Lung (tissue), 12 donors: ENCODE data around the gene PPM1B. TPM values are rescaled to one million over a fixed set of nuclear protein-coding genes. Genes with fewer than 3 reads are reported as not detected.
"Not testable (repeated sequence)": the region's sequence is repeated elsewhere in the genome, so short reads cannot be mapped to it uniquely, and the experiment has no call there.

ENCODE experiments used
- ATAC-seq: fragments of 200-7000 bp; cut with Tn5 transposase; one replicate; pipeline ENCODE4 v1.9.1; 2020; ENCODE audit warnings: moderate number of reproducible peaks; ENCODE audit not compliant: insufficient read depth, low FRiP score
- DNase-seq, 3 donors: peaks; one replicate each; pipeline ENCODE4 v3.0.0-alpha.2; 2013 to 2017
- H3K27ac ChIP-seq, 2 donors: one replicate each; pipeline ENCODE4 v1.5.1; 2013; ENCODE audit warnings: mild to moderate bottlenecking in 2 of 2, moderate library complexity in 2 of 2, control low read depth in 1 of 2, inconsistent platforms in 1 of 2, low read depth in 1 of 2, low read length in 1 of 2
- H3K27me3 ChIP-seq, 3 donors: one replicate each; pipeline ENCODE4 v1.5.1; 2013; ENCODE audit warnings: low read length in 2 of 3; ENCODE audit not compliant: control insufficient read depth in 3 of 3, insufficient read depth in 3 of 3
- H3K36me3 ChIP-seq, 4 donors: one replicate each; pipeline ENCODE4 v1.5.1; 2013; ENCODE audit warnings: low read length in 4 of 4, mild to moderate bottlenecking in 1 of 4, moderate library complexity in 1 of 4; ENCODE audit not compliant: control insufficient read depth in 4 of 4, insufficient read depth in 4 of 4
- H3K4me1 ChIP-seq, 5 donors: one replicate each; pipeline ENCODE4 v1.5.1; 2013; ENCODE audit warnings: low read length in 5 of 5, mild to moderate bottlenecking in 2 of 5, moderate library complexity in 1 of 5; ENCODE audit not compliant: control insufficient read depth in 5 of 5, insufficient read depth in 5 of 5
- H3K4me3 ChIP-seq: one replicate; pipeline ENCODE4 v1.5.1; 2013; ENCODE audit warnings: mild to moderate bottlenecking, control low read depth, moderate library complexity
- H3K9ac ChIP-seq, 2 donors: one replicate each; pipeline ENCODE4 v1.5.1; 2013; ENCODE audit warnings: low read length in 2 of 2, control low read depth in 1 of 2; ENCODE audit not compliant: insufficient read depth in 1 of 2
- H3K9me3 ChIP-seq, 4 donors: one replicate each; pipeline ENCODE4 v1.5.1; 2013; ENCODE audit warnings: low read length in 3 of 4, mild to moderate bottlenecking in 1 of 4, moderate library complexity in 1 of 4; ENCODE audit not compliant: control insufficient read depth in 4 of 4, insufficient read depth in 3 of 4
- CTCF ChIP-seq: IDR thresholded peaks from 2 replicates; pipeline ENCODE4 v1.5.1; 2012; ENCODE audit warnings: mild to moderate bottlenecking; ENCODE audit errors: control extremely low read depth, extremely low read depth
- WGBS, 2 donors: extraction: QIAGEN DNeasy Blood & Tissue Kit; methylation state at CpG; one replicate each; pipeline ENCODE4 v1.1.7; 2013; 5-methylcytosine and 5-hydroxymethylcytosine counted together
- polyA plus RNA-seq, 2 donors: library from polyadenylated mRNA; stranded (reverse); fragments of 200-250 nt; gene quantifications; one replicate each; pipeline ENCODE4 v1.2.1, GENCODE V29; 2013
- total RNA-seq, 2 donors: library from RNA; depleted of rRNA in 1 of 2; stranded (reverse); fragments of >200 nt in 1 of 2; gene quantifications; one replicate each; pipeline ENCODE4 v1.2.1, GENCODE V29; 2014 to 2021
- donor health status: control.
- donor health status: control.
- donor health status: Bipolar disorder and iron deficiency.
- donor health status: healthy.
- donor health status: DM: yes; HTN: yes; CAD: no.

PPM1B gene
- total and polyA plus RNA-seq, 4 donors = 18.2 to 66.2 (median 29.6) TPM

- Histone ChIP-seq H3K4me3 (no peak overlapping the region), H3K27me3 (no peaks in the 10 kb centered on the region), H3K36me3 (no peaks in the 10 kb centered on the region), H3K9ac (no peak overlapping the region), H3K27ac (no peak overlapping the region), H3K9me3 (no peaks in the 10 kb centered on the region), H3K4me1 (peaks cover 0 to 9% (median 0%) of the 10 kb centered on the region in 5 donors)
- DNase-seq = no peak
- no peak for ATAC-seq
- TF ChIP-seq CTCF = no peak
- 48 to 84% methylated on average over 3 of the region's 3 CpGs for WGBS, 2 donors
Measured at GRCh38 chr2:44246840-44247369, 78.2 kb downstream of the PPM1B start.

DNA sequence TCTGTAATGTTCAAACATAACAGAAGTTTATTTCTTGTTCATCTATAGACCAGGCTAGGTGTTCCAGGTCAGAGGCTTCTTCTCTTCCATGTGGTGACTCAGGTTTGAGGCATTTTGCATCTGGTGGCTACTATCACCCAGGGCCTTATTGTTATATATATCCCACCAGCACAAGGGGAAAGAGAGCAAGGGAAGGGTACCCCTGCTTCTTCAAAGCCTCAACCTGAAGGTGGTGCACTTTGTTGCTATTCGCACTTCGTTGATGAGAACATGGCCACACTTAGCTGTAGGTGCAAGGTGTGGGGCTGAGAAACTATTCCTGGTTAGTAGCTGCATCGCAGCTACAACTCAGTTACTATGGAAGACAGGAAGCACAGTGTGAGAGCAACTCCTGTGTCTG is 79.2 kb downstream of the PPM1B start:
- Histone ChIP-seq H3K9me3 (no peaks in the 10 kb centered on the region), H3K27me3 (no peaks in the 10 kb centered on the region), H3K9ac (no peak overlapping the region), H3K4me1 (peaks cover 0 to 9% (median 0%) of the 10 kb centered on the region in 5 donors), H3K27ac (no peak overlapping the region), H3K4me3 (no peak overlapping the region), H3K36me3 (no peaks in the 10 kb centered on the region)
- no peak for TF ChIP-seq CTCF
- WGBS, 2 donors = 86 to 92% methylated on average over 3 of the region's 3 CpGs
- DNase-seq = no peak
- ATAC-seq = no peak

DNA sequence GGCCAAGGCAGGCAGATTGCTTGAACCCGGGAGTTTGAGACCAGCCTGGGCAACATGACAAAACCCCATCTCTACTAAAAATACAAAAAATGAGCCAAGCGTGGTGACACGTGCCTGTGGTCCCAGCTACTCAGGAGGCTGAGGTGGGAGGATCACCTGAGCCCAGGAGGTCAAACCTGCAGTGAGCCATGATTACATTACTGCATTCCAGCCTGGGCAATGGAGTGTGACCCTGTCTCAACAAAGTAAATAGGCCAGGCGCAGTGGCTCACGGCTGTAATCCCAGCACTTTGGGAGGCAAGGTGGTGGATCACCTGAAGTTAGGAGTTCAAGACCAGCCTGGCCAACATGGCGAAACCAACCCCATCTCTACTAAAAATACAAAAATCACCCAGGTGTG is 80.6 kb downstream of the PPM1B start:
- H3K27ac ChIP-seq, H3K4me3 ChIP-seq, H3K9ac ChIP-seq, H3K27me3 ChIP-seq, H3K9me3 ChIP-seq, H3K36me3 ChIP-seq, DNase-seq, ATAC-seq, H3K4me1 ChIP-seq: not testable (repeated sequence)
- WGBS, 2 donors = 94 to 97% methylated on average over 6 of the region's 6 CpGs

DNA sequence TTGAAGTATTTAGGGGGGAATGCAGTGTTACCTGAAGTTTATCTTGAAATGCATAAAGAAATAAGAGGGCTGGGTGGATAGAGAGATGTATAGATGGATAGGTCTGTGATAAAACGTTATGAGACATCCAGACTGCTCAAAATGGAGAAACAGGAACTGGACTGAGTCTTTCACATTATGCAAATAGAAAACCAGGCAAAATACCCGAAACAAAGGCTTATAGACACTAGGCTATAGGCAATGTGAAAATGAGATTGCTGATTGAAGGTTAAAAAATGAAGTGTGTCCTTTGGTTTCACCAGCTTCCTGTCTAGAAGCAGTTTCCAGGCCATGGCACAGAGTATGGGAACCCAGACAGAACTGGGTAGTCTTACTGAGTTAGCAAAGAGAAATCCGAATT is 81.7 kb downstream of the PPM1B start:
- ATAC-seq (no peak), DNase-seq (no peak)
- TF ChIP-seq CTCF = no peak
- no peak overlapping the region for H3K4me3 ChIP-seq
- H3K36me3 ChIP-seq = no peaks in the 10 kb centered on the region
- peaks cover 0 to 2% (median 0%) of the 10 kb centered on the region in 4 donors for H3K9me3 ChIP-seq
- H3K27ac ChIP-seq = no peak overlapping the region
- no peaks in the 10 kb centered on the region for H3K27me3 ChIP-seq
- H3K4me1 ChIP-seq = no peaks in the 10 kb centered on the region
- H3K9ac ChIP-seq = no peak overlapping the region
- WGBS, 2 donors = 53 to 71% methylated on average over 3 of the region's 3 CpGs
